Osteoblast (primary cell): ENCODE measurements around the gene PODXL2. TPM values are rescaled to one million over a fixed set of nuclear protein-coding genes. Genes with fewer than 3 reads are reported as not detected.

Experiments
- DNase-seq: peaks from one replicate; pipeline ENCODE4 v3.0.0; 2011; ENCODE audit warnings: low spot score, mixed read lengths; ENCODE audit not compliant: insufficient read length; ENCODE audit errors: missing footprints
- H2AFZ ChIP-seq: 2 replicates; pipeline ENCODE4 v1.6.0; 2011; ENCODE audit warnings: mild to moderate bottlenecking, low read length
- H3K27ac ChIP-seq: 2 replicates; pipeline ENCODE4 v1.5.1; 2011; ENCODE audit warnings: mild to moderate bottlenecking, low read depth, low read length, moderate library complexity
- H3K27me3 ChIP-seq: 2 replicates; pipeline ENCODE4 v1.6.0; 2012; ENCODE audit warnings: mild to moderate bottlenecking, control low read depth, inconsistent platforms, low read length, moderate library complexity; ENCODE audit not compliant: insufficient read depth
- H3K36me3 ChIP-seq: 2 replicates; pipeline ENCODE4 v1.5.1; 2011; ENCODE audit warnings: mild to moderate bottlenecking, low read length, control low read depth, moderate library complexity; ENCODE audit not compliant: insufficient read depth
- H3K4me1 ChIP-seq: 2 replicates; pipeline ENCODE4 v1.5.1; 2011; ENCODE audit warnings: mild to moderate bottlenecking, low read length, control low read depth, moderate library complexity; ENCODE audit not compliant: insufficient read depth
- H3K4me2 ChIP-seq: 2 replicates; pipeline ENCODE4 v1.6.0; 2011; ENCODE audit warnings: mild to moderate bottlenecking, low read length; ENCODE audit not compliant: insufficient read depth
- H3K4me3 ChIP-seq: fragments of 200-600 bp; sonication (generic); 3 replicates; pipeline ENCODE4 v1.5.1; 2012; ENCODE audit warnings: mild to moderate bottlenecking, low read length, inconsistent platforms; ENCODE audit not compliant: insufficient read depth
- H3K79me2 ChIP-seq: 2 replicates; pipeline ENCODE4 v1.6.0; 2012; ENCODE audit warnings: mild to moderate bottlenecking, low read length, control low read depth, inconsistent platforms; ENCODE audit not compliant: insufficient read depth
- H3K9me3 ChIP-seq: 2 replicates; pipeline ENCODE4 v1.5.1; 2011; ENCODE audit warnings: low read depth, low read length, control low read depth
- H4K20me1 ChIP-seq: 2 replicates; pipeline ENCODE4 v1.6.0; 2012; ENCODE audit warnings: mild to moderate bottlenecking, low read length, control low read depth; ENCODE audit not compliant: insufficient read depth
- total RNA-seq: library from RNA; depleted of rRNA; stranded (reverse); fragments of >200 nt; gene quantifications from 2 replicates; pipeline ENCODE4 v1.2.3, GENCODE V29; 2012
- TF ChIP-seq, protein P1 (sequence below): IDR thresholded peaks from 2 replicates; pipeline ENCODE4 v1.5.1; 2011; ENCODE audit warnings: mild to moderate bottlenecking, low read depth, low read length, moderate library complexity; ENCODE audit errors: extremely low read depth

PODXL2 gene
- total RNA-seq, 1 donor, result 0.36 TPM

GRCh38 chr3:127674101-127674721 lies 45.2 kb downstream of the PODXL2 start:
- H4K20me1 ChIP-seq, result no peaks in the 10 kb centered on the region
- H3K79me2 ChIP-seq, result no peaks in the 10 kb centered on the region
- no peaks in the 10 kb centered on the region for H3K27me3 ChIP-seq
- H3K27ac ChIP-seq, result no peak overlapping the region
- peak; percentile 23 for DNase-seq
- no peak overlapping the region for H3K4me3 ChIP-seq
- no peak overlapping the region for H2AFZ ChIP-seq
- TF ChIP-seq, protein P1, sequence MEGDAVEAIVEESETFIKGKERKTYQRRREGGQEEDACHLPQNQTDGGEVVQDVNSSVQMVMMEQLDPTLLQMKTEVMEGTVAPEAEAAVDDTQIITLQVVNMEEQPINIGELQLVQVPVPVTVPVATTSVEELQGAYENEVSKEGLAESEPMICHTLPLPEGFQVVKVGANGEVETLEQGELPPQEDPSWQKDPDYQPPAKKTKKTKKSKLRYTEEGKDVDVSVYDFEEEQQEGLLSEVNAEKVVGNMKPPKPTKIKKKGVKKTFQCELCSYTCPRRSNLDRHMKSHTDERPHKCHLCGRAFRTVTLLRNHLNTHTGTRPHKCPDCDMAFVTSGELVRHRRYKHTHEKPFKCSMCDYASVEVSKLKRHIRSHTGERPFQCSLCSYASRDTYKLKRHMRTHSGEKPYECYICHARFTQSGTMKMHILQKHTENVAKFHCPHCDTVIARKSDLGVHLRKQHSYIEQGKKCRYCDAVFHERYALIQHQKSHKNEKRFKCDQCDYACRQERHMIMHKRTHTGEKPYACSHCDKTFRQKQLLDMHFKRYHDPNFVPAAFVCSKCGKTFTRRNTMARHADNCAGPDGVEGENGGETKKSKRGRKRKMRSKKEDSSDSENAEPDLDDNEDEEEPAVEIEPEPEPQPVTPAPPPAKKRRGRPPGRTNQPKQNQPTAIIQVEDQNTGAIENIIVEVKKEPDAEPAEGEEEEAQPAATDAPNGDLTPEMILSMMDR, result no peak
- no peaks in the 10 kb centered on the region for H3K9me3 ChIP-seq
- peaks cover 5% of the 10 kb centered on the region for H3K4me1 ChIP-seq
- peak overlapping the region; percentile 83 for H3K4me2 ChIP-seq
- H3K36me3 ChIP-seq, result peaks cover 4% of the 10 kb centered on the region

DNA sequence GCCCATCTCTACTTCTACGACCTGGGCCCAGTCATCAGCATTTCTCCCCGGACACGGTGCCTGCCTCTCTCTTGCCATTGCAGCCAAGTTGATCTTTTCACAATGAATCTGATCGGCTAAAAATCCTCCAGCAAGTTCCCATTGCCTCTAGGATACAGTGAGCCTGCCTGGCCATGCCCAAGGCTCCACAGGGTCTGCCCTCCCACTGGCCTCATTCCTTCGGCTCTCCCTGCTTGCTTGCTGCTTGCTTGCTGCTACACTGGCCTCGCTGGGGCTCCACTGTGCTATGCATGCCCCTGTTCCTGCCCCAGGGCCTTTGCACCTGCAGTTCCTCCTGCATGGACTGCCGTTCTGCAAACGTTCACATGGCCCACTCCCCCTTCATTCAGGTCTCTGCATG lies 45.8 kb downstream of the PODXL2 start:
- no peaks in the 10 kb centered on the region for H3K27me3 ChIP-seq
- no peaks in the 10 kb centered on the region for H3K9me3 ChIP-seq
- no peak overlapping the region for H3K4me3 ChIP-seq
- TF ChIP-seq, protein P1, result no peak
- no peak overlapping the region for H2AFZ ChIP-seq
- H3K4me2 ChIP-seq, result no peak overlapping the region
- no peaks in the 10 kb centered on the region for H4K20me1 ChIP-seq
- no peaks in the 10 kb centered on the region for H3K79me2 ChIP-seq
- H3K4me1 ChIP-seq, result peaks cover 5% of the 10 kb centered on the region
- no peak overlapping the region for H3K27ac ChIP-seq
- no peak for DNase-seq
- H3K36me3 ChIP-seq, result peaks cover 4% of the 10 kb centered on the region

DNA sequence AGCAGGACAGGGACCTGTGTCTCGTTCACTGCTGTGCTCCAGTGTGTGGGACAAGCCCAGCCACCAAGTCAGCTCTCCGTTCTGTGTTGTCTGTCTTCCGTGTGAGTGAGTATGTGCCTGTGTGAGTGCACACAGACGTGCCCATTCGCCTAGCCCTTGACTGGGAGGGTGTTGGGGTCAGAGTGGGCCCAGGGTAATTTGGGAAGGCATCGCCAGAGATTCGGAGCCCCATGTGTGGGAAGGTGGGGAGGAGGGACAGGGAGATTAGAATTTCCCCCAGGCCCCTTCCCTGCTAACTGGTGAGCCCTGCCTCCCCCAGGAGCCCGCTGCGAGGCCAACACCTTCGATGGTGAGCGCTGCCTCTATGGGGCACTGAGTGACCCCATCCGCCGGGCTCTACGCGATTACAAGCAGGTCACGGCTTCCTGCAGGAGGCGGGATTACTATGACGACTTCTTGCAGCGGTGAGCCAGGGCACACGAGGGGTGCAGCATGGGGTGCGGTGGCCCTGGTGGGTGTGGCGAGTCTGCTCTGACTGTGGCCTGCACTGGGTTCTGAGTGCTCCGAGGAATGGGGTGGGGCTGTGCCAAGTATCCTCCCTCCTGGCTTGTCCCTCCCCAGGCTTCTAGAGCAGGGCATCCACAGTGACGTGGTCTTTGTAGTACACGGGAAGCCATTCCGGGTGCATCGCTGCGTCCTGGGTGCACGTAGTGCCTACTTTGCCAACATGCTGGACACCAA lies 46.8 kb downstream of the PODXL2 start:
- Histone ChIP-seq H3K79me2 (no peaks in the 10 kb centered on the region), H2AFZ (no peak overlapping the region), H3K36me3 (peaks cover 4% of the 10 kb centered on the region), H4K20me1 (no peaks in the 10 kb centered on the region), H3K27me3 (no peaks in the 10 kb centered on the region), H3K9me3 (no peaks in the 10 kb centered on the region), H3K4me2 (no peak overlapping the region), H3K4me1 (peaks cover 5% of the 10 kb centered on the region), H3K4me3 (no peak overlapping the region), H3K27ac (no peak overlapping the region)
- no peak for DNase-seq
- TF ChIP-seq, protein P1, result no peak

- no peak overlapping the region for H2AFZ ChIP-seq
- H3K27ac ChIP-seq, result no peak overlapping the region
- H4K20me1 ChIP-seq, result no peaks in the 10 kb centered on the region
- no peaks in the 10 kb centered on the region for H3K27me3 ChIP-seq
- H3K4me1 ChIP-seq, result peaks cover 5% of the 10 kb centered on the region
- no peak for DNase-seq
- H3K4me2 ChIP-seq, result no peak overlapping the region
- H3K9me3 ChIP-seq, result no peaks in the 10 kb centered on the region
- TF ChIP-seq, protein P1, result no peak
- no peaks in the 10 kb centered on the region for H3K79me2 ChIP-seq
- no peak overlapping the region for H3K4me3 ChIP-seq
- peaks cover 4% of the 10 kb centered on the region for H3K36me3 ChIP-seq
Observed at GRCh38 chr3:127676456-127676855, 47.5 kb downstream of the PODXL2 start.
